OCI-LY3 (cell line): ENCODE results near the gene CFAP45.

Source experiments
- H2AFZ ChIP-seq: fragments of 200-600, 300-600 bp; shearing (Covaris generic); 2 replicates; pipeline ENCODE4 v1.6.0; 2014; ENCODE audit warnings: antibody characterized with exemption, low read depth, low read length
- H3K27ac ChIP-seq: fragments of 200-600, 300-600 bp; sonication (generic); 2 replicates; pipeline ENCODE4 v1.5.1; 2014; ENCODE audit warnings: mild to moderate bottlenecking, low read length, moderate library complexity, mixed read lengths
- H3K27me3 ChIP-seq: fragments of 200-600, 300-600 bp; sonication (generic); 2 replicates; pipeline ENCODE4 v1.6.1; 2014; ENCODE audit warnings: low read depth, low read length, mixed read lengths
- H3K36me3 ChIP-seq: fragments of 200-600, 300-600 bp; sonication (generic); replicated peaks from 2 replicates; pipeline ENCODE3; 2014; ENCODE audit warnings: low read depth, low read length, mixed read lengths
- H3K4me1 ChIP-seq: fragments of 300-600, 200-600 bp; sonication (generic); 2 replicates; pipeline ENCODE4 v1.6.1; 2014; ENCODE audit warnings: low read length, mixed read lengths
- H3K4me2 ChIP-seq: fragments of 200-600, 300-600 bp; sonication (generic); 2 replicates; pipeline ENCODE4 v1.6.1; 2014; ENCODE audit warnings: low read length, mixed read lengths
- H3K4me3 ChIP-seq: fragments of 300-600, 200-600 bp; sonication (generic); 2 replicates; pipeline ENCODE4 v1.5.1; 2014; ENCODE audit warnings: antibody characterized with exemption, mild to moderate bottlenecking, low read length, moderate library complexity
- H3K79me2 ChIP-seq: fragments of 300-600, 200-600 bp; shearing (Covaris generic); 2 replicates; pipeline ENCODE4 v1.6.1; 2014; ENCODE audit warnings: mild to moderate bottlenecking, low read length, mixed read lengths
- H3K9ac ChIP-seq: fragments of 300-600, 200-600 bp; shearing (Covaris generic); 2 replicates; pipeline ENCODE4 v1.6.0; 2014; ENCODE audit warnings: mild to moderate bottlenecking, low read length, moderate library complexity
- H3K9me3 ChIP-seq: fragments of 200-600, 300-600 bp; shearing (Covaris generic); 2 replicates; pipeline ENCODE4 v1.6.1; 2014; ENCODE audit warnings: low read length, mixed read lengths; ENCODE audit not compliant: insufficient read depth
- H4K20me1 ChIP-seq: fragments of 200-600, 300-600 bp; sonication (generic); 2 replicates; pipeline ENCODE4 v1.6.1; 2016; ENCODE audit warnings: low read length, mixed read lengths; ENCODE audit not compliant: insufficient read depth
- EZH2phosphoT487 ChIP-seq: fragments of 200-600 bp; shearing (Covaris generic); IDR thresholded peaks from 2 replicates; pipeline ENCODE4 v1.6.1; 2018; ENCODE audit warnings: antibody characterized with exemption, mixed run types, low read depth
- TF ChIP-seq, protein P1 (sequence below): fragments of 200-600, 300-600 bp; sonication (generic); IDR thresholded peaks from 2 replicates; pipeline ENCODE4 v1.5.1; 2014; ENCODE audit warnings: antibody characterized with exemption, low read length, low read depth

CFAP45 gene

GRCh38 chr1:159925719-159926078 lies 25.7 kb upstream of the CFAP45 start:
- TF ChIP-seq EZH2phosphoT487 = no peak
- TF ChIP-seq, protein P1, sequence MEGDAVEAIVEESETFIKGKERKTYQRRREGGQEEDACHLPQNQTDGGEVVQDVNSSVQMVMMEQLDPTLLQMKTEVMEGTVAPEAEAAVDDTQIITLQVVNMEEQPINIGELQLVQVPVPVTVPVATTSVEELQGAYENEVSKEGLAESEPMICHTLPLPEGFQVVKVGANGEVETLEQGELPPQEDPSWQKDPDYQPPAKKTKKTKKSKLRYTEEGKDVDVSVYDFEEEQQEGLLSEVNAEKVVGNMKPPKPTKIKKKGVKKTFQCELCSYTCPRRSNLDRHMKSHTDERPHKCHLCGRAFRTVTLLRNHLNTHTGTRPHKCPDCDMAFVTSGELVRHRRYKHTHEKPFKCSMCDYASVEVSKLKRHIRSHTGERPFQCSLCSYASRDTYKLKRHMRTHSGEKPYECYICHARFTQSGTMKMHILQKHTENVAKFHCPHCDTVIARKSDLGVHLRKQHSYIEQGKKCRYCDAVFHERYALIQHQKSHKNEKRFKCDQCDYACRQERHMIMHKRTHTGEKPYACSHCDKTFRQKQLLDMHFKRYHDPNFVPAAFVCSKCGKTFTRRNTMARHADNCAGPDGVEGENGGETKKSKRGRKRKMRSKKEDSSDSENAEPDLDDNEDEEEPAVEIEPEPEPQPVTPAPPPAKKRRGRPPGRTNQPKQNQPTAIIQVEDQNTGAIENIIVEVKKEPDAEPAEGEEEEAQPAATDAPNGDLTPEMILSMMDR = no peak
- Histone ChIP-seq H3K4me3 (peak overlapping the region; percentile 95), H3K79me2 (peaks cover 60% of the 10 kb centered on the region), H3K4me2 (peak overlapping the region; percentile 98), H3K9ac (peak overlapping the region; percentile 100), H4K20me1 (peaks cover 35% of the 10 kb centered on the region), H3K27ac (peak overlapping the region; percentile 94), H3K4me1 (peaks cover 41% of the 10 kb centered on the region), H3K9me3 (no peaks in the 10 kb centered on the region), H3K36me3 (peaks cover 32% of the 10 kb centered on the region), H2AFZ (no peak overlapping the region), H3K27me3 (no peaks in the 10 kb centered on the region)

GRCh38 chr1:159924791-159925718 lies 25.1 kb upstream of the CFAP45 start, which contains the start of gene TAGLN2:
TSS of gene TAGLN2 (minus strand) at chr1:159925507. CDS start at chr1:159920509, 4,998 bp downstream.
- peaks cover 42% of the 10 kb centered on the region for H4K20me1 ChIP-seq
- peak within 1 kb of the TSS; percentile 100 for H3K9ac ChIP-seq
- no peak for TF ChIP-seq EZH2phosphoT487
- TF ChIP-seq, protein P1 = no peak
- H3K27me3 ChIP-seq = no peaks in the 10 kb centered on the region
- no peaks in the 10 kb centered on the region for H3K9me3 ChIP-seq
- peak within 1 kb of the TSS; percentile 94 for H3K27ac ChIP-seq
- peaks cover 39% of the 10 kb centered on the region for H3K36me3 ChIP-seq
- H3K4me3 ChIP-seq = peak within 1 kb of the TSS; percentile 95
- peaks cover 48% of the 10 kb centered on the region for H3K4me1 ChIP-seq
- H2AFZ ChIP-seq = no peak within 1 kb of the TSS
- peaks cover 66% of the 10 kb centered on the region for H3K79me2 ChIP-seq
- H3K4me2 ChIP-seq = peak within 1 kb of the TSS; percentile 98

GRCh38 chr1:159924025-159924790 lies 24.2 kb upstream of the CFAP45 start:
- Histone ChIP-seq H3K36me3 (peaks cover 47% of the 10 kb centered on the region), H3K9me3 (no peaks in the 10 kb centered on the region), H3K4me2 (peak overlapping the region; percentile 98), H3K27ac (peak overlapping the region; percentile 94), H4K20me1 (peaks cover 50% of the 10 kb centered on the region), H2AFZ (no peak overlapping the region), H3K4me1 (peaks cover 55% of the 10 kb centered on the region), H3K27me3 (no peaks in the 10 kb centered on the region), H3K4me3 (peak overlapping the region; percentile 95), H3K79me2 (peaks cover 75% of the 10 kb centered on the region), H3K9ac (peak overlapping the region; percentile 100)
- TF ChIP-seq, protein P1 = no peak
- TF ChIP-seq EZH2phosphoT487 = no peak
